ENCODE data around the gene CHCHD3. TPM values are rescaled to one million over a fixed set of nuclear protein-coding genes. Genes with fewer than 3 reads are reported as not detected.

CHCHD3 gene
- total and polyA plus RNA-seq, 2 experiments from 2014 or later, result 65.3 to 68.5 TPM

DNA sequence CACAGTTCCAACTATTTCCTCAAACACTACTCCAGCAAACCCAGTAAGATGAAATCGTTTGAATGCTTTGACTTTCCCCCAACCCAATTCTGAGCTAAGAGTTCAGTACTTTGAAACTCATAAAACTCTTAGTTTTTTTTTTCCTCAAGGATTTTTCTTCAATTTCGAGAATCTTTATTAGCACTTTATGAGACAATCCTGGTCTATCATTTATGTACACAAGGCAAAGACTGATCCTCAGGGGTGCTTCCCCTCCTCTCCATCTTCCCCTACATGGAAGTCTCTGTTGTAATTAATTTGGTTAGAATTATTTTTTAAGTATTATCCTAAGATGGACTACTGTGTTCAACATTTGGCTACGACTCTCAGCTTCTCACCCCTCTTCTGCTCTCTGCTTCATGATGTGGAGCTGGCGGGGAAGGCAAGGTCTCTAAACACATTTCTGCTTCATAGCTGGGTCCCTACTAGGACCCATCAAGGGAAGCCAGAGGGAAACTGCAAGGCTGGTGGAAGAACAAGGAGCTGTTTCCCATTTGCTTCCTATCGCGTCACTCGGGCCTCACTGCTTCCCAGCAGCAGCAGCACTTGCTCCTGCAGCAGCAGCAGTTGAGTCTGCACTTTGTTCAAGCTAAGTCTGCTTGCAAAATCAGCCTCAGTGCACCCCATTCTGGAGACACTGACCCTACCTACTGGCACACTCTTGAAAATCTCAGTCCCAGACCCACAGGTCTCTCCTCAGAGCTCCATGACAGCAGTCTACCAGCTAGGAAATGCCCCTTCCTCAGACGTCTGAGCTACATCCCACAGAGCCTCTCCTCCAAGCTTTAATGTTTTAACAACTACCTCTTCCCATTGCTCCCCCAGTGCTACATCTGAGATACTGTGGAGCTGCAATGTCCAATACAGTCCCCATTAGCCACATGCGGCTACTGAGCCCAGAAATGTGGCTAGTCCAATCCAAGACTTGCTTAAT, 90.0 kb downstream of the CHCHD3 start:
- Histone ChIP-seq H3K4me2 (peak overlapping the region; percentile 25), H3K4me3 (no peak overlapping the region), H4K20me1 (ENCODE audit: insufficient read depth, poor library complexity, severe bottlenecking) (no peaks in the 10 kb centered on the region), H3K36me3 (replicated peaks; ENCODE audit: insufficient read depth, low read depth) (no peaks in the 10 kb centered on the region), H2AFZ (no peak overlapping the region), H3K79me2 (peaks cover 73% of the 10 kb centered on the region), H3K9me3 (ENCODE audit: low read depth) (no peaks in the 10 kb centered on the region), H3K27me3 (no peaks in the 10 kb centered on the region), H3K4me1 (ENCODE audit: insufficient read depth) (peaks cover 6% of the 10 kb centered on the region), H3K9me2 (replicated peaks; ENCODE audit: insufficient read depth) (no peaks in the 10 kb centered on the region), H3K27ac (no peak overlapping the region)
- WGBS (ENCODE audit: low lambda C conversion rate, missing lambda C conversion rate), result 72% methylated on average over 9 of the region's 9 CpGs
- TF ChIP-seq, protein P1, sequence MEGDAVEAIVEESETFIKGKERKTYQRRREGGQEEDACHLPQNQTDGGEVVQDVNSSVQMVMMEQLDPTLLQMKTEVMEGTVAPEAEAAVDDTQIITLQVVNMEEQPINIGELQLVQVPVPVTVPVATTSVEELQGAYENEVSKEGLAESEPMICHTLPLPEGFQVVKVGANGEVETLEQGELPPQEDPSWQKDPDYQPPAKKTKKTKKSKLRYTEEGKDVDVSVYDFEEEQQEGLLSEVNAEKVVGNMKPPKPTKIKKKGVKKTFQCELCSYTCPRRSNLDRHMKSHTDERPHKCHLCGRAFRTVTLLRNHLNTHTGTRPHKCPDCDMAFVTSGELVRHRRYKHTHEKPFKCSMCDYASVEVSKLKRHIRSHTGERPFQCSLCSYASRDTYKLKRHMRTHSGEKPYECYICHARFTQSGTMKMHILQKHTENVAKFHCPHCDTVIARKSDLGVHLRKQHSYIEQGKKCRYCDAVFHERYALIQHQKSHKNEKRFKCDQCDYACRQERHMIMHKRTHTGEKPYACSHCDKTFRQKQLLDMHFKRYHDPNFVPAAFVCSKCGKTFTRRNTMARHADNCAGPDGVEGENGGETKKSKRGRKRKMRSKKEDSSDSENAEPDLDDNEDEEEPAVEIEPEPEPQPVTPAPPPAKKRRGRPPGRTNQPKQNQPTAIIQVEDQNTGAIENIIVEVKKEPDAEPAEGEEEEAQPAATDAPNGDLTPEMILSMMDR (IDR thresholded peaks at IDR 0.05; ENCODE audit: poor library complexity), result no peak
- TF ChIP-seq EZH2phosphoT487 (IDR thresholded peaks at IDR 0.05; ENCODE audit: low read depth, severe bottlenecking, unreplicated experiment) (no peak), EZH2 (IDR thresholded peaks at IDR 0.05; ENCODE audit: borderline replicate concordance) (no peak)
- peak; percentile 22 for DNase-seq (ENCODE audit: low spot score)

GRCh38 chr7:132988117-132988516, 93.8 kb downstream of the CHCHD3 start:
- no peak for DNase-seq (ENCODE audit: low spot score)
- Histone ChIP-seq H3K9me2 (replicated peaks; ENCODE audit: insufficient read depth) (no peaks in the 10 kb centered on the region), H3K79me2 (peaks cover 41% of the 10 kb centered on the region), H3K36me3 (replicated peaks; ENCODE audit: insufficient read depth, low read depth) (no peaks in the 10 kb centered on the region), H3K4me2 (no peak overlapping the region), H3K4me3 (no peak overlapping the region), H3K4me1 (ENCODE audit: insufficient read depth) (peaks cover 6% of the 10 kb centered on the region), H3K27ac (no peak overlapping the region), H3K27me3 (no peaks in the 10 kb centered on the region), H2AFZ (no peak overlapping the region), H3K9me3 (ENCODE audit: low read depth) (no peaks in the 10 kb centered on the region), H4K20me1 (ENCODE audit: insufficient read depth, poor library complexity, severe bottlenecking) (no peaks in the 10 kb centered on the region)
- 100% methylated on average over 1 of the region's 1 CpG for WGBS (ENCODE audit: low lambda C conversion rate, missing lambda C conversion rate)
- TF ChIP-seq EZH2 (IDR thresholded peaks at IDR 0.05; ENCODE audit: borderline replicate concordance) (no peak), EZH2phosphoT487 (IDR thresholded peaks at IDR 0.05; ENCODE audit: low read depth, severe bottlenecking, unreplicated experiment) (no peak)
- TF ChIP-seq, protein P1 (IDR thresholded peaks at IDR 0.05; ENCODE audit: poor library complexity), result no peak

- TF ChIP-seq EZH2 (IDR thresholded peaks at IDR 0.05; ENCODE audit: borderline replicate concordance) (no peak), EZH2phosphoT487 (IDR thresholded peaks at IDR 0.05; ENCODE audit: low read depth, severe bottlenecking, unreplicated experiment) (no peak)
- TF ChIP-seq, protein P1 (IDR thresholded peaks at IDR 0.05; ENCODE audit: poor library complexity), result no peak
- Histone ChIP-seq H3K27me3 (no peaks in the 10 kb centered on the region), H3K4me2 (no peak overlapping the region), H3K9me2 (replicated peaks; ENCODE audit: insufficient read depth) (no peaks in the 10 kb centered on the region), H3K79me2 (peaks cover 18% of the 10 kb centered on the region), H3K9me3 (ENCODE audit: low read depth) (no peaks in the 10 kb centered on the region), H3K4me1 (ENCODE audit: insufficient read depth) (no peaks in the 10 kb centered on the region), H3K36me3 (replicated peaks; ENCODE audit: insufficient read depth, low read depth) (no peaks in the 10 kb centered on the region), H3K27ac (no peak overlapping the region), H2AFZ (no peak overlapping the region), H4K20me1 (ENCODE audit: insufficient read depth, poor library complexity, severe bottlenecking) (no peaks in the 10 kb centered on the region), H3K4me3 (no peak overlapping the region)
- 96% methylated on average over 1 of the region's 1 CpG for WGBS (ENCODE audit: low lambda C conversion rate, missing lambda C conversion rate)
- no peak for DNase-seq (ENCODE audit: low spot score)
Observed at GRCh38 chr7:132980402-132980801, 101.5 kb downstream of the CHCHD3 start.

All from hepatocyte (in vitro differentiated cells).